ENCODE measurements around the gene SLC22A12. TPM values are rescaled to one million over a fixed set of nuclear protein-coding genes. Genes with fewer than 3 reads are reported as not detected.

SLC22A12 gene
- total RNA-seq, 1 donor from 2014 or later: not detected

DNA sequence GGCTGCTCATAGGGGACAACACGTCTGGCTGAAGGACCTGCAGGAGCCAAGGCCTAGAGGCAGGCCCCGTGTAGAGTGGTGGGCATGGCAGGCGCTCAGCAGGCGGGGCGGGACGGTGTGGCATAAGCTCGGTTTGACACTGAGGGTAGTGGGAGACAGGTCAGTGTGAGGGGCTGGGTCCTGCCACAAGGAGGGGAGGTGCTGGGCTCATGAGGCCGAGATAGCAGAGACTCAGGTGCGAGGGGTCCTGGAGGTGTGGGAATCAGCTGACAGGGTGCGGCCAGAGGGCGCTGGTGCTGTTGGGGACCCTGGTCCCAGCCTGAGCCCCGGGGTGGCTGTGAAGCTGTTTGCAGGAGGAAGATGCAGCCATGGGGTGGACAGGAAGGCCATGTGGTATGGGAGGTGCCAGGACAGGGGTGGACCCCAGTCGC, 6.7 kb downstream of the SLC22A12 start:
- H3F3A ChIP-seq (ENCODE audit: low read depth): no peaks in the 10 kb centered on the region
- H3K27ac Mint-ChIP-seq: no peak overlapping the region

DNA sequence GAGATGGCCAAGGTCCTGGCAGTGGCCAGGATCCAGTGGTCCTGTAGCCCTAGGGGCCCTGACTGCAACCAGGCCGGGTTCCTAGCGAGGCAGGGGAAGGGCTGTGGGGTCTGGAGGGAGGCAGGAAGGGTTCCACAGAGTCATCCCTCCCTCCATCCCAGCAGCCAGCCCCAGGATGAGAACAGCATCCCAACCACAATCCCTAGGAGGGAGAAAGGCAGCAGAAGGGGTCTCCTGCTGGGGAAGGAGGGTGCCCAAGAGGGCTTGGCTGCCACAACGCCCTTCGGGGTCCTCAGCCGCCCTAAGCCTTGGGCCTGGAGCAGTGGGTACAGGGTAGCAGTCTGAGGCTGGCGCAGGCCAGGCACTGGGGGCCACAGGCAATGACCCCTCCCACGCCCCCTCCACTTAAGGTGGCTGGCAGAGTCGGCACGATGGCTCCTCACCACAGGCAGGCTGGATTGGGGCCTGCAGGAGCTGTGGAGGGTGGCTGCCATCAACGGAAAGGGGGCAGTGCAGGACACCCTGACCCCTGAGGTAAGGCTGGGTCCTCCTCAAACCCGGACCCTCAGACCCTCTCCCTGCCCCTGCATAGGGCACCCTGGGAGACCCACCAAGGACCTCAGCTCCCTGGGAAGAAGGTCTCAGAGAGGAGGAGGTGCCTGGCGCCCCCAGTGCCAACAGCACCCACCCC, 7.2 kb downstream of the SLC22A12 start:
- H3K4me3 Mint-ChIP-seq: no peak overlapping the region
- H3K27me3 Mint-ChIP-seq (ENCODE audit: insufficient read depth, low read depth): peaks cover 2% of the 10 kb centered on the region
- Histone ChIP-seq H2AFZ (replicated peaks) (no peak overlapping the region), H3K4me3 (no peak overlapping the region), H3K4me1 (no peaks in the 10 kb centered on the region), H3K9me3 (ENCODE audit: low read depth) (no peaks in the 10 kb centered on the region), H3K9ac (no peak overlapping the region), H4K20me1 (ENCODE audit: low read depth) (no peaks in the 10 kb centered on the region), H3K4me2 (no peak overlapping the region), H3F3A (ENCODE audit: low read depth) (no peaks in the 10 kb centered on the region), H3K79me2 (ENCODE audit: low read depth) (no peaks in the 10 kb centered on the region), H3K27me3 (no peaks in the 10 kb centered on the region), H3K36me3 (no peaks in the 10 kb centered on the region), H3K27ac (no peak overlapping the region)
- H3K4me1 Mint-ChIP-seq: peaks cover 6% of the 10 kb centered on the region
- DNase-seq (ENCODE audit: low spot score): no peak
- TF ChIP-seq, protein P1, sequence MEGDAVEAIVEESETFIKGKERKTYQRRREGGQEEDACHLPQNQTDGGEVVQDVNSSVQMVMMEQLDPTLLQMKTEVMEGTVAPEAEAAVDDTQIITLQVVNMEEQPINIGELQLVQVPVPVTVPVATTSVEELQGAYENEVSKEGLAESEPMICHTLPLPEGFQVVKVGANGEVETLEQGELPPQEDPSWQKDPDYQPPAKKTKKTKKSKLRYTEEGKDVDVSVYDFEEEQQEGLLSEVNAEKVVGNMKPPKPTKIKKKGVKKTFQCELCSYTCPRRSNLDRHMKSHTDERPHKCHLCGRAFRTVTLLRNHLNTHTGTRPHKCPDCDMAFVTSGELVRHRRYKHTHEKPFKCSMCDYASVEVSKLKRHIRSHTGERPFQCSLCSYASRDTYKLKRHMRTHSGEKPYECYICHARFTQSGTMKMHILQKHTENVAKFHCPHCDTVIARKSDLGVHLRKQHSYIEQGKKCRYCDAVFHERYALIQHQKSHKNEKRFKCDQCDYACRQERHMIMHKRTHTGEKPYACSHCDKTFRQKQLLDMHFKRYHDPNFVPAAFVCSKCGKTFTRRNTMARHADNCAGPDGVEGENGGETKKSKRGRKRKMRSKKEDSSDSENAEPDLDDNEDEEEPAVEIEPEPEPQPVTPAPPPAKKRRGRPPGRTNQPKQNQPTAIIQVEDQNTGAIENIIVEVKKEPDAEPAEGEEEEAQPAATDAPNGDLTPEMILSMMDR (IDR thresholded peaks at IDR 0.05): no peak
- TF ChIP-seq EZH2phosphoT487 (IDR thresholded peaks at IDR 0.05) (no peak), EZH2 (IDR thresholded peaks at IDR 0.05) (no peak)
- no peaks in the 10 kb centered on the region for H3K36me3 Mint-ChIP-seq
- H3K27ac Mint-ChIP-seq: no peak overlapping the region
- H3K9me3 Mint-ChIP-seq: no peaks in the 10 kb centered on the region

More for the DNA sequence above, 6.7 kb downstream of the SLC22A12 start:
- DNase-seq (ENCODE audit: low spot score): no peak
- Histone ChIP-seq H4K20me1 (ENCODE audit: low read depth) (no peaks in the 10 kb centered on the region), H2AFZ (replicated peaks) (no peak overlapping the region), H3K79me2 (ENCODE audit: low read depth) (no peaks in the 10 kb centered on the region), H3K4me2 (no peak overlapping the region), H3K4me3 (no peak overlapping the region), H3K27ac (no peak overlapping the region), H3K27me3 (no peaks in the 10 kb centered on the region), H3K36me3 (no peaks in the 10 kb centered on the region), H3K9me3 (ENCODE audit: low read depth) (no peaks in the 10 kb centered on the region), H3K9ac (no peak overlapping the region), H3K4me1 (no peaks in the 10 kb centered on the region)
- Mint-ChIP-seq H3K4me1 (peaks cover 2% of the 10 kb centered on the region), H3K9me3 (no peaks in the 10 kb centered on the region), H3K27me3 (ENCODE audit: insufficient read depth, low read depth) (peaks cover 3% of the 10 kb centered on the region), H3K36me3 (no peaks in the 10 kb centered on the region), H3K4me3 (no peak overlapping the region)
- TF ChIP-seq EZH2 (IDR thresholded peaks at IDR 0.05) (no peak), EZH2phosphoT487 (IDR thresholded peaks at IDR 0.05) (no peak)
- TF ChIP-seq, protein P1 (IDR thresholded peaks at IDR 0.05): no peak

DNA sequence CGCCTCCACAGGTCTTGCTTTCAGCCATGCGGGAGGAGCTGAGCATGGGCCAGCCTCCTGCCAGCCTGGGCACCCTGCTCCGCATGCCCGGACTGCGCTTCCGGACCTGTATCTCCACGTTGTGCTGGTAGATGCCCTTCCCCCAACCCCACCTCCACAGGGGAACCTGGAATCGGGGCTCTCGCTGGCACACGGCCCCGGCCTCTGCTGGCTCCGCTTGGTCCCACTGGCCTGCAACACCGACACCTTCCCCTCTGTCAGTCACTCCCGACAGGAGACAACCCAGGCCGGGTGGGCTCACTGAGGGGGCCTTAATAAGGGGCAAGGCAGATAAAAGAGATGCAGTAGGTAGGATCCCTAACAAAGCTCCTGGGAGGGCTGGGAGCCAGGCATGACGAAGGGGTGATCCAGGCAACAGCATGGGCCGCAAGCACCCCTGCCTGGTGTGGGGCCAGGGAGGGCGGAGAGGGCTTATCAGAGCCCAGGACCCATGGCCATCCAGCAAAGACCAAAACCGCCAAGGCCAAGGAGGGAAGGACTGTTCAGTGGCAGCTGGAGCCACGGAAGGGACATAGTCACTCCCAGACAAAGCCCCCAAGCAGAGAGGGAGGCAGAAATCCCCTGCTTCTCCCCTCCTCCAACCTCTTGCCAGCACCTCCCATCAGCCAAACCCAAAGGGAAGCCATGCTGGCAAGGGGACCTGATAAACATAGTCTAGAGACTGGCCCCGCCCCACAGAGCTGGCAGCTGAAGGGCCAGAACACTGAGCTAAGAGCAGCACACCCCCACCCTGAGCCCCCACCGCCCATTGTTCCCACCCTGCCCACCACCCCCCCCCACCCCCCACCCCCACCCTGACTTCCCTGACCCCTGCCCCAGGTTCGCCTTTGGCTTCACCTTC, 8.0 kb downstream of the SLC22A12 start:
- H3K27me3 ChIP-seq: no peaks in the 10 kb centered on the region
- H3F3A ChIP-seq (ENCODE audit: low read depth): no peaks in the 10 kb centered on the region
- no peak overlapping the region for H3K4me3 ChIP-seq
- no peaks in the 10 kb centered on the region for H3K9me3 ChIP-seq (ENCODE audit: low read depth)
- no peak for DNase-seq (ENCODE audit: low spot score)
- no peaks in the 10 kb centered on the region for H3K36me3 ChIP-seq
- Mint-ChIP-seq H3K27ac (no peak overlapping the region), H3K36me3 (no peaks in the 10 kb centered on the region), H3K9me3 (no peaks in the 10 kb centered on the region), H3K27me3 (ENCODE audit: insufficient read depth, low read depth) (peaks cover 2% of the 10 kb centered on the region), H3K4me3 (no peak overlapping the region), H3K4me1 (peaks cover 8% of the 10 kb centered on the region)
- H3K4me2 ChIP-seq: no peak overlapping the region
- TF ChIP-seq EZH2 (IDR thresholded peaks at IDR 0.05) (no peak), EZH2phosphoT487 (IDR thresholded peaks at IDR 0.05) (no peak)
- TF ChIP-seq, protein P1 (IDR thresholded peaks at IDR 0.05): no peak
- no peak overlapping the region for H3K27ac ChIP-seq
- no peaks in the 10 kb centered on the region for H3K79me2 ChIP-seq (ENCODE audit: low read depth)
- H2AFZ ChIP-seq (replicated peaks): no peak overlapping the region
- no peaks in the 10 kb centered on the region for H3K4me1 ChIP-seq
- H4K20me1 ChIP-seq (ENCODE audit: low read depth): no peaks in the 10 kb centered on the region
- no peak overlapping the region for H3K9ac ChIP-seq

Measured in neural progenitor cell (in vitro differentiated cells).